Epithelial cell of esophagus (primary cell): Measurements from ENCODE around the gene CCDC85A.

Experiments
- DNase-seq: peaks from one replicate; pipeline ENCODE4 v3.0.0; 2010; ENCODE audit warnings: low read depth
- H3K4me3 ChIP-seq: 2 replicates; pipeline ENCODE4 v1.5.1; 2011; ENCODE audit warnings: mild to moderate bottlenecking, low read length, control low read depth
- TF ChIP-seq, protein P1 (sequence below): IDR thresholded peaks from 2 replicates; pipeline ENCODE4 v1.5.1; 2011; ENCODE audit warnings: low read depth, mild to moderate bottlenecking, low read length, control low read depth, inconsistent platforms; ENCODE audit not compliant: insufficient read depth; ENCODE audit errors: missing control alignments

The CCDC85A gene

DNA sequence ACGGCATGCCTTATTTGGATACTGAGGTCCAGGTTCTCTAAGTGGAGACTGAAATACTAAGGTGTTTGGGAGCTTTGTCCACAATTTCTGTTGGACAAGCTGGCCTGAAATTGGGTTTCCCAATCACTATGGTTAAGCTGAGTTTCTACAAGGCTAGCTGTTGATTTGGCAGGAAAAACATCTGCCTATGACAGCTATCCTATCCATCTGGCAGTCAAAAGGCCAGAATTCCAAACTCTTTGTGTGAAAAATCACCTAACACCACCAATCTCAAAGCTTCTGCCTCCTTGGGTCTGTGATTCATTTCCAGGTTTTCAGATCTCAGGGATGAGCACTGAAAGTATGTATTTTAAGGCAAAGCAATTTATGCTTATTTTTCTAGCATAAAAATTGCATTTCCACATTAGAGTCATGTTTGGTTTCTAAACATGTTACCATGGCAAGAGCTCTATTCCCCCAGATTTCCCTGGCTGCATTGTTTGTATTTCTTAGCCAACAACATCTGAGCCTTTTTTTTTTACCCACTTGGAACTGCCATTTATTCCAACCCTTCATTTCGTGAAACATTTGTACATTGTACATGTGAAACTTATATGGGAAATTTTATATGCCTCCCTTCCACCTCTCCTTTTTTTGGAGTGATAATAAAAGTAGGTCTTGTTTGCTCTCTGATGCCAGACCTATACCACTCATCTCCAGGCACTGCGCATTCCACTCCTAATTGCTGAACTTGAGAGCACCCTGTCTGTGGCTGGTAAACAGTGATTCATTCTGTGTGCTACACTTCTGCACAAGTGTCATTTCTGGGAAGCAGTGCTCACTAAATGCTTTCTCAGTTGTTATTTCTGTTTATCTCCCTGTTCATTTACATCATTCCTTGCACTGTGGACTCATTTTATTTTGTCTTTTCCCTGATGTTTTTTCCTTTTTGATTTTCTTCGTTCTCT lies 15.9 kb upstream of the CCDC85A start:
- TF ChIP-seq, protein P1, sequence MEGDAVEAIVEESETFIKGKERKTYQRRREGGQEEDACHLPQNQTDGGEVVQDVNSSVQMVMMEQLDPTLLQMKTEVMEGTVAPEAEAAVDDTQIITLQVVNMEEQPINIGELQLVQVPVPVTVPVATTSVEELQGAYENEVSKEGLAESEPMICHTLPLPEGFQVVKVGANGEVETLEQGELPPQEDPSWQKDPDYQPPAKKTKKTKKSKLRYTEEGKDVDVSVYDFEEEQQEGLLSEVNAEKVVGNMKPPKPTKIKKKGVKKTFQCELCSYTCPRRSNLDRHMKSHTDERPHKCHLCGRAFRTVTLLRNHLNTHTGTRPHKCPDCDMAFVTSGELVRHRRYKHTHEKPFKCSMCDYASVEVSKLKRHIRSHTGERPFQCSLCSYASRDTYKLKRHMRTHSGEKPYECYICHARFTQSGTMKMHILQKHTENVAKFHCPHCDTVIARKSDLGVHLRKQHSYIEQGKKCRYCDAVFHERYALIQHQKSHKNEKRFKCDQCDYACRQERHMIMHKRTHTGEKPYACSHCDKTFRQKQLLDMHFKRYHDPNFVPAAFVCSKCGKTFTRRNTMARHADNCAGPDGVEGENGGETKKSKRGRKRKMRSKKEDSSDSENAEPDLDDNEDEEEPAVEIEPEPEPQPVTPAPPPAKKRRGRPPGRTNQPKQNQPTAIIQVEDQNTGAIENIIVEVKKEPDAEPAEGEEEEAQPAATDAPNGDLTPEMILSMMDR, result no peak
- DNase-seq, result peak; percentile 39
- H3K4me3 ChIP-seq, result no peak overlapping the region

DNA sequence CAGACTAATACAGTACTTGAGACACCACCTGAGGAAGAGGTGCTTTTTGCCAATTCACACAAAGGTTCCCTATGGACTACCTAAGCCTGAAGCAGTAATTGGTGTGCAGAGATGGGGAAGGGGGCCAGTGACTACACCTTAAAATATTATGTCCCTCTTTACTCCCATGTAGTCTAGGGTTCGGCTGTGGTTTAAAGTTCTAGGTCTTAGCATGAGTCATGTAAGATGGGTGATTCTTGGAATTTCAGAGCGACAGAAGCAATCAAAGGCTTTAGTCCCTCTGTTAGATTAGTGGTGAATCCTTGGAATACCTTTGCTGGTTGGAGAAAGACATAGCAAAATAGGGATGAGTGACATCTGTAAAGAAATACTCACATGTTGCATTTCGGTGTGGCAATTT lies 14.3 kb upstream of the CCDC85A start:
- TF ChIP-seq, protein P1, result no peak
- no peak overlapping the region for H3K4me3 ChIP-seq
- DNase-seq, result no peak

DNA sequence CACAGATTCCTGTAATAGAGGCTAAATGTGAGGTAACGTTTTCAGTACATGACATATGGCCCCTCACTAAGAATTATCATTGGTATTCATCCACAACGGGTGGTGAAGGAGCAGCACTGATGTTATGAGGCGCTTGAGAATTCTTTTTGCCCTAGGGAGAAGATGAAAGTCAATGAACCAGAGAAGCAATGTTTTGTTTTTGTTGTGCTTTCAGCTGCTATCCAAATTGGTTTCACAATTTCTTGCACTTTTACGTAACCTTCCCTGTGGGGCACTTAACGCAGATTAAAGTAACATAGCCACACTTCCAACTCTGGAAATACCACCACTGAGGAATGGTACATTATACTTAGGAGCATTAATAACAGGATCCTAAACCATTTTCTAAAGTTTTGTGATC lies 13.3 kb upstream of the CCDC85A start:
- no peak overlapping the region for H3K4me3 ChIP-seq
- TF ChIP-seq, protein P1, result no peak
- DNase-seq, result no peak

- no peak for DNase-seq
These were observed 12.8 kb upstream of the CCDC85A start for GRCh38 chr2:56170988-56171387.

GRCh38 chr2:56175779-56176178 lies 8.0 kb upstream of the CCDC85A start:
- DNase-seq, result no peak
- TF ChIP-seq, protein P1, result no peak
- H3K4me3 ChIP-seq, result no peak overlapping the region

More at GRCh38 chr2:56170988-56171387, 12.8 kb upstream of the CCDC85A start:
- TF ChIP-seq, protein P1, result no peak
- H3K4me3 ChIP-seq, result no peak overlapping the region

GRCh38 chr2:56177420-56178220 lies 6.2 kb upstream of the CCDC85A start:
- DNase-seq, result no peak
- TF ChIP-seq, protein P1, result no peak
- no peak overlapping the region for H3K4me3 ChIP-seq
